Liver (tissue), 9 donors: ENCODE measurements around the gene TSHZ3. TPM values are rescaled to one million over a fixed set of nuclear protein-coding genes. Genes with fewer than 3 reads are reported as not detected.

Source experiments
- DNase-seq: peaks from one replicate; pipeline ENCODE4 v3.0.0-alpha.2; 2017; ENCODE audit warnings: low spot score
- H3K27ac ChIP-seq, 2 donors: one replicate each; pipeline ENCODE4 v1.7.0; 2013; ENCODE audit warnings: inconsistent platforms in 2 of 2, low read length in 2 of 2, control low read depth in 1 of 2, low read depth in 1 of 2, mild to moderate bottlenecking in 1 of 2
- H3K27me3 ChIP-seq, 4 donors: one replicate each; pipeline versions ENCODE4 v1.6.1 to v1.7.0; 2013; ENCODE audit warnings: low read length in 3 of 4, inconsistent platforms in 1 of 4, mild to moderate bottlenecking in 1 of 4, moderate library complexity in 1 of 4; ENCODE audit not compliant: control insufficient read depth in 4 of 4, insufficient read depth in 4 of 4
- H3K36me3 ChIP-seq, 4 donors: one replicate each; pipeline versions ENCODE4 v1.6.1 to v1.7.0; 2013; ENCODE audit warnings: low read length in 3 of 4, mild to moderate bottlenecking in 3 of 4, low read depth in 1 of 4, moderate library complexity in 1 of 4; ENCODE audit not compliant: control insufficient read depth in 4 of 4, insufficient read depth in 3 of 4
- H3K4me1 ChIP-seq, 4 donors: one replicate each; pipeline versions ENCODE4 v1.6.1 to v1.7.0; 2013; ENCODE audit warnings: low read length in 3 of 4, mild to moderate bottlenecking in 3 of 4, moderate library complexity in 1 of 4; ENCODE audit not compliant: control insufficient read depth in 4 of 4, insufficient read depth in 4 of 4
- H3K4me3 ChIP-seq, 3 donors: one replicate each; pipeline versions ENCODE4 v1.6.1 to v1.7.0; 2013; ENCODE audit warnings: low read length in 3 of 3, control low read depth in 1 of 3, low read depth in 1 of 3, mild to moderate bottlenecking in 1 of 3
- H3K9ac ChIP-seq, 2 donors: one replicate each; pipeline ENCODE4 v1.7.0; 2013; ENCODE audit warnings: low read length in 2 of 2, mild to moderate bottlenecking in 2 of 2, moderate library complexity in 2 of 2, control low read depth in 1 of 2, low read depth in 1 of 2
- H3K9me3 ChIP-seq, 4 donors: one replicate each; pipeline versions ENCODE4 v1.6.1 to v1.7.0; 2013; ENCODE audit warnings: low read length in 3 of 4; ENCODE audit not compliant: control insufficient read depth in 4 of 4
- ATF3 ChIP-seq: IDR thresholded peaks from 2 replicates; pipeline ENCODE4 v1.6.1; 2016; ENCODE audit warnings: antibody characterized with exemption
- CTCF ChIP-seq: fragments of 150-350 bp; IDR thresholded peaks from 2 replicates; pipeline ENCODE4 v1.5.1; 2017; ENCODE audit warnings: improper control_type of control experiment, low read depth, low read length; ENCODE audit not compliant: missing input control
- EGR1 ChIP-seq, 2 donors: IDR thresholded peaks; 2 replicates each; pipeline ENCODE4 v1.6.1; 2016 to 2018; ENCODE audit warnings: antibody characterized with exemption in 2 of 2, low read depth in 2 of 2
- FOXA1 ChIP-seq: IDR thresholded peaks from 2 replicates; pipeline ENCODE4 v1.6.1; 2016; ENCODE audit warnings: antibody characterized with exemption
- FOXA2 ChIP-seq: IDR thresholded peaks from 2 replicates; pipeline ENCODE4 v1.6.1; 2016; ENCODE audit warnings: antibody characterized with exemption
- GABPA ChIP-seq, 2 donors: IDR thresholded peaks in 1 of 2; conservative IDR thresholded peaks in 1 of 2; 2 replicates each; pipeline ENCODE4 v1.6.1; 2016; ENCODE audit warnings: antibody characterized with exemption in 2 of 2, mild to moderate bottlenecking in 1 of 2, moderate library complexity in 1 of 2
- HNF4A ChIP-seq, 2 donors: conservative IDR thresholded peaks; 2 replicates each; pipeline ENCODE4 v1.6.1; 2016; ENCODE audit warnings: antibody characterized with exemption in 2 of 2, mild to moderate bottlenecking in 2 of 2
- HNF4G ChIP-seq: IDR thresholded peaks from 2 replicates; pipeline ENCODE4 v1.6.1; 2016; ENCODE audit warnings: antibody characterized with exemption
- JUND ChIP-seq, 2 donors: IDR thresholded peaks; 2 replicates each; pipeline ENCODE4 v1.6.1; 2016; ENCODE audit warnings: antibody characterized with exemption in 2 of 2
- MAX ChIP-seq: IDR thresholded peaks from 2 replicates; pipeline ENCODE4 v1.6.1; 2016; ENCODE audit warnings: antibody characterized with exemption
- NR2F2 ChIP-seq: IDR thresholded peaks from 2 replicates; pipeline ENCODE4 v1.6.1; 2016; ENCODE audit warnings: antibody characterized with exemption
- RAD21 ChIP-seq, 2 donors: IDR thresholded peaks; 2 replicates each; pipeline ENCODE4 v1.6.1; 2016; ENCODE audit warnings: antibody characterized with exemption in 2 of 2, mild to moderate bottlenecking in 2 of 2
- REST ChIP-seq: IDR thresholded peaks from 2 replicates; pipeline ENCODE4 v1.6.1; 2016; ENCODE audit warnings: antibody characterized with exemption, mild to moderate bottlenecking
- RXRA ChIP-seq, 2 donors: IDR thresholded peaks; 2 replicates each; pipeline ENCODE4 v1.6.1; 2017 to 2018; ENCODE audit warnings: antibody characterized with exemption in 2 of 2, mild to moderate bottlenecking in 1 of 2
- SP1 ChIP-seq: IDR thresholded peaks from 2 replicates; pipeline ENCODE4 v1.6.1; 2018; ENCODE audit warnings: antibody characterized with exemption, mild to moderate bottlenecking
- TAF1 ChIP-seq: conservative IDR thresholded peaks from 2 replicates; pipeline ENCODE4 v1.6.1; 2016; ENCODE audit warnings: antibody characterized with exemption, mild to moderate bottlenecking
- YY1 ChIP-seq: IDR thresholded peaks from 2 replicates; pipeline ENCODE4 v1.6.1; 2016; ENCODE audit warnings: antibody characterized with exemption, mild to moderate bottlenecking
- ZBTB33 ChIP-seq: IDR thresholded peaks from 2 replicates; pipeline ENCODE4 v1.6.1; 2016; ENCODE audit warnings: antibody characterized with exemption
- WGBS: extraction: QIAGEN DNeasy Blood & Tissue Kit; methylation state at CpG from one replicate; pipeline ENCODE4 v1.1.7; 2013; 5-methylcytosine and 5-hydroxymethylcytosine counted together
- polyA plus RNA-seq, 2 donors: library from polyadenylated mRNA; stranded (reverse) in 1 of 2; unstranded in 1 of 2; fragments of 200-250 nt in 1 of 2; fragments of >200 nt in 1 of 2; fragmentation: Nextera tagmentation in 1 of 2; extraction: Ambion mirVana in 1 of 2; gene quantifications; one replicate each; pipeline versions ENCODE4 v1.2.1 to v1.2.3, GENCODE V29; 2013 to 2015
- total RNA-seq, 2 donors: library from RNA; depleted of rRNA; stranded (reverse); fragments of >200 nt; gene quantifications; one replicate each; pipeline ENCODE4 v1.2.3, GENCODE V29; 2014
- donor health status: healthy.
- donor health status: healthy.
- donor health status: healthy.
- donor health status: healthy.
- donor health status: healthy.

The TSHZ3 gene
- total and polyA plus RNA-seq, 4 donors = 0.42 to 3.3 (median 0.68) TPM

- 81% methylated on average over 7 of the region's 7 CpGs for WGBS
- Histone ChIP-seq H3K4me3 (no peak overlapping the region), H3K27ac (no peak overlapping the region)
Measured at GRCh38 chr19:31334101-31334848, 15.0 kb downstream of the TSHZ3 start.

GRCh38 chr19:31332096-31332495 lies 17.1 kb downstream of the TSHZ3 start:
- Histone ChIP-seq H3K4me1 (no peaks in the 10 kb centered on the region), H3K9ac (no peak overlapping the region), H3K4me3 (no peak overlapping the region), H3K27ac (no peak overlapping the region), H3K27me3 (peaks cover 0 to 3% (median 0%) of the 10 kb centered on the region in 4 donors), H3K9me3 (no peaks in the 10 kb centered on the region), H3K36me3 (no peaks in the 10 kb centered on the region)
- 75% methylated on average over 8 of the region's 8 CpGs for whole genome bisulfite sequencing
- TF ChIP-seq ATF3 (no peak), RAD21 (IDR thresholded peaks at IDR 0.05) (no peak), CTCF (no peak), RXRA (IDR thresholded peaks at IDR 0.05) (no peak), HNF4G (no peak), REST (no peak), ZBTB33 (no peak), EGR1 (IDR thresholded peaks at IDR 0.05; ENCODE audit: low read depth in 2 of 2) (no peak), MAX (no peak), HNF4A (conservative IDR thresholded peaks at IDR 0.05) (no peak), NR2F2 (no peak), TAF1 (no peak), FOXA1 (no peak), GABPA (IDR thresholded peaks at IDR 0.05 in 1 of 2, conservative IDR thresholded peaks at IDR 0.05 in 1 of 2) (no peak), SP1 (no peak), FOXA2 (no peak), JUND (IDR thresholded peaks at IDR 0.05) (no peak), YY1 (no peak)
- DNase-seq = no peak

More at GRCh38 chr19:31334101-31334848, 15.0 kb downstream of the TSHZ3 start:
- Histone ChIP-seq H3K27me3 (peaks cover 0 to 4% (median 0%) of the 10 kb centered on the region in 4 donors), H3K4me1 (no peaks in the 10 kb centered on the region), H3K9ac (no peak overlapping the region), H3K9me3 (no peaks in the 10 kb centered on the region), H3K36me3 (no peaks in the 10 kb centered on the region)
- DNase-seq = no peak
- TF ChIP-seq HNF4A (conservative IDR thresholded peaks at IDR 0.05) (no peak), FOXA1 (no peak)
